Upper lobe of left lung (tissue), 4 donors: Measurements from ENCODE around the gene HERC3.

Experiments
- POLR2A ChIP-seq, 4 donors: fragments of 450-650 bp; IDR thresholded peaks; one replicate each; pipeline ENCODE4 v1.5.1; 2016 to 2017; ENCODE audit warnings: antibody characterized with exemption in 4 of 4, mild to moderate bottlenecking in 2 of 4
- POLR2AphosphoS5 ChIP-seq, 2 donors: sonication (generic); formaldehyde crosslinking; IDR thresholded peaks; one replicate each; pipeline ENCODE4 v1.5.1; 2017; ENCODE audit warnings: antibody characterized with exemption in 2 of 2
- TF ChIP-seq, protein P1 (sequence below), 6 experiments: fragments of 450-650 bp in 4 of 6; fragments of 200-600 bp in 2 of 6; sonication (generic) in 2 of 6; IDR thresholded peaks; one replicate each; pipeline ENCODE4 v1.5.1; 2016 to 2019; ENCODE audit warnings: antibody characterized with exemption in 6 of 6

DNA sequence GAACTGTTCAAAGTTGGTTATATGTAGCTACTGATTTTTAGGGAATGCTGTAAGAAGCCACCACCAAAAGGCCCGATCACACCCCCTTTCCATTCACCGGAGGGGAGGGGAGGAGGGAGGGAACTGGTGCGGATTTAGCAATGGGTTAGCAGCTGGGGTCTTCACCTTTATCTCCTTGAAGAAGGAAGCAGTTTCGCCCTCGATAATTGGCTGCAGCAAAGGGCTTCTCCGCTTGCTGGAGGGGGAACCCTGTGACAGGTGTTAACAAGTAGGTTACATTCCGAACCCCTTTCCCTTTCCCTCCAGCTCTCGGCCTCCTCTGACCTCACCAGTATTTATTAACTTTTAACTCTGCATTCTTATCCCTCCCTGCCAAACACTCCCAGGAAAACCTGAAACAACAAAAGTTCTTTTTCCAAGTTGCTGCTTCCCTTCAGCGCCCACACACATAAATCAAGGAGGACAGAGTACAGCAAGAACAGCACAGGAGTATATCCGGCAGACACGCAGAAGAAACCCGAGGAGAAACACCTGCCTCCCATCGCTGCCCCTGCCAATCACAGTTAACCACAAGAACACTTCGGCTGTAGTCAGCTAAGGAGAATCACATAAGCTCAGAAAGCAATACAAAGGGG is 145.1 kb downstream of the HERC3 start:
- TF ChIP-seq, protein P1, sequence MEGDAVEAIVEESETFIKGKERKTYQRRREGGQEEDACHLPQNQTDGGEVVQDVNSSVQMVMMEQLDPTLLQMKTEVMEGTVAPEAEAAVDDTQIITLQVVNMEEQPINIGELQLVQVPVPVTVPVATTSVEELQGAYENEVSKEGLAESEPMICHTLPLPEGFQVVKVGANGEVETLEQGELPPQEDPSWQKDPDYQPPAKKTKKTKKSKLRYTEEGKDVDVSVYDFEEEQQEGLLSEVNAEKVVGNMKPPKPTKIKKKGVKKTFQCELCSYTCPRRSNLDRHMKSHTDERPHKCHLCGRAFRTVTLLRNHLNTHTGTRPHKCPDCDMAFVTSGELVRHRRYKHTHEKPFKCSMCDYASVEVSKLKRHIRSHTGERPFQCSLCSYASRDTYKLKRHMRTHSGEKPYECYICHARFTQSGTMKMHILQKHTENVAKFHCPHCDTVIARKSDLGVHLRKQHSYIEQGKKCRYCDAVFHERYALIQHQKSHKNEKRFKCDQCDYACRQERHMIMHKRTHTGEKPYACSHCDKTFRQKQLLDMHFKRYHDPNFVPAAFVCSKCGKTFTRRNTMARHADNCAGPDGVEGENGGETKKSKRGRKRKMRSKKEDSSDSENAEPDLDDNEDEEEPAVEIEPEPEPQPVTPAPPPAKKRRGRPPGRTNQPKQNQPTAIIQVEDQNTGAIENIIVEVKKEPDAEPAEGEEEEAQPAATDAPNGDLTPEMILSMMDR (IDR thresholded peaks at IDR 0.05), result no peak
- no peak for TF ChIP-seq POLR2AphosphoS5 (IDR thresholded peaks at IDR 0.05)
- TF ChIP-seq POLR2A (IDR thresholded peaks at IDR 0.05), result no peak
